GM12878 (cell line): ENCODE data around the gene EYS. TPM values are rescaled to one million over a fixed set of nuclear protein-coding genes. Genes with fewer than 3 reads are reported as not detected.

ENCODE experiments used
- ATAC-seq: fragments of 200-7000 bp; cut with Tn5 transposase; 3 replicates; pipeline ENCODE4 v1.9.1; 2020; ENCODE audit warnings: mild to moderate bottlenecking, moderate library complexity
- BruUV-seq: library from RNA; stranded (reverse); fragments of 400-500 nt; replicated peaks from 2 replicates; lab custom pipeline; 2021; lab: Mats Ljungman, UMichigan
- CTCF ChIA-PET: fragments of 300-600 bp; sonication (Branson Sonifier 250); formaldehyde crosslinking; extraction: SDS; loops from one replicate; lab custom pipeline; 2021; ENCODE audit warnings: inconsistent platforms; lab: Yijun Ruan, JAX
- POLR2A ChIA-PET: fragments of 350-600 bp; formaldehyde crosslinking; extraction: SDS; loops from one replicate; lab custom pipeline; 2021; ENCODE audit warnings: inconsistent platforms; lab: Charles Lee
- RAD21 ChIA-PET: fragments of 300-600 bp; sonication (Branson Sonifier 250); formaldehyde crosslinking; loops from one replicate; lab custom pipeline; 2023; ENCODE audit warnings: antibody characterized with exemption; ENCODE audit not compliant: unreplicated experiment; lab: Charles Lee
- SMC1A ChIA-PET: fragments of 300-600 bp; sonication (Branson Sonifier 250); formaldehyde crosslinking; loops from one replicate; lab custom pipeline; 2023; ENCODE audit not compliant: unreplicated experiment, uncharacterized antibody; lab: Charles Lee
- DNase-seq: peaks from one replicate; pipeline ENCODE4 v3.0.0-alpha.2; 2011; ENCODE audit warnings: low read depth, low spot score
- FAIRE-seq: peaks from 3 replicates; lab custom pipeline; 2011; peaks lifted over from hg19 to GRCh38; lab: Jason Lieb, UNC
- H2AFZ ChIP-seq: 2 replicates; pipeline ENCODE4 v1.6.0; 2011; ENCODE audit warnings: low read depth, low read length, control low read depth; ENCODE audit not compliant: control insufficient read depth
- H3K27ac ChIP-seq: 2 replicates; pipeline ENCODE4 v1.5.1; 2011; ENCODE audit warnings: control low read depth; ENCODE audit not compliant: control insufficient read depth, insufficient read depth
- H3K27me3 ChIP-seq, 2 experiments: replicated peaks in 1 of 2; 2 replicates each; pipeline versions ENCODE4 v1.6.0 to v1.6.1; 2011; ENCODE audit warnings: low read length in 1 of 2; ENCODE audit not compliant: control insufficient read depth in 2 of 2, insufficient read depth in 2 of 2
- H3K36me3 ChIP-seq, 2 experiments: 2 replicates each; pipeline ENCODE4 v1.5.1; 2011; ENCODE audit warnings: low read length in 1 of 2; ENCODE audit not compliant: control insufficient read depth in 2 of 2, insufficient read depth in 2 of 2
- H3K4me1 ChIP-seq: 2 replicates; pipeline ENCODE4 v1.6.1; 2011; ENCODE audit warnings: mild to moderate bottlenecking, low read length, moderate library complexity, mixed read lengths; ENCODE audit not compliant: control insufficient read depth, insufficient read depth
- H3K4me2 ChIP-seq: 2 replicates; pipeline ENCODE4 v1.6.0; 2011; ENCODE audit warnings: control low read depth; ENCODE audit not compliant: control insufficient read depth, insufficient read depth
- H3K4me3 ChIP-seq: fragments of 200-600 bp; sonication (generic); 2 replicates; pipeline ENCODE4 v1.5.1; 2016
- H3K79me2 ChIP-seq: 2 replicates; pipeline ENCODE4 v1.6.0; 2011; ENCODE audit warnings: low read length; ENCODE audit not compliant: control insufficient read depth, insufficient read depth
- H3K9ac ChIP-seq: 2 replicates; pipeline ENCODE4 v1.8.0; 2011; ENCODE audit warnings: low read length, control low read depth, mixed read lengths; ENCODE audit not compliant: control insufficient read depth, insufficient read depth
- H3K9me3 ChIP-seq: replicated peaks from 3 replicates; pipeline ENCODE4 v1.5.1; 2011; ENCODE audit warnings: mild to moderate bottlenecking, low read length; ENCODE audit not compliant: control insufficient read depth, insufficient read depth
- H4K20me1 ChIP-seq: 2 replicates; pipeline ENCODE4 v1.6.0; 2011; ENCODE audit not compliant: control insufficient read depth, insufficient read depth
- CHD2 ChIP-seq: IDR thresholded peaks from 2 replicates; pipeline ENCODE4 v1.6.1; 2011; ENCODE audit warnings: low read depth, low read length, improper control_type of control experiment, borderline replicate concordance
- CTCF ChIP-seq, 3 experiments: IDR thresholded peaks in 2 of 3; conservative IDR thresholded peaks in 1 of 3; 2 replicates each; pipeline ENCODE4 v1.5.1; 2011; ENCODE audit warnings: low read depth in 3 of 3, low read length in 3 of 3, mild to moderate bottlenecking in 3 of 3, control low read depth in 2 of 3, moderate library complexity in 2 of 3, inconsistent platforms in 1 of 3, mixed read lengths in 1 of 3; ENCODE audit not compliant: control insufficient read depth in 2 of 3, insufficient read depth in 1 of 3; ENCODE audit errors: extremely low read depth in 1 of 3
- E2F8 ChIP-seq: fragments of 450-650 bp; IDR thresholded peaks from 2 replicates; pipeline ENCODE4 v1.6.1; 2018; ENCODE audit warnings: mild to moderate bottlenecking, low read depth, moderate library complexity; ENCODE audit not compliant: partially characterized antibody
- EP300 ChIP-seq, 2 experiments: fragments of 150-350 bp in 1 of 2; IDR thresholded peaks; 2 replicates each; pipeline ENCODE4 v1.6.1; 2011 to 2012; ENCODE audit warnings: low read depth in 2 of 2, low read length in 2 of 2, borderline replicate concordance in 1 of 2, improper control_type of control experiment in 1 of 2, inconsistent platforms in 1 of 2; ENCODE audit not compliant: control insufficient read depth in 1 of 2
- IRF5 ChIP-seq: fragments of 450-650 bp; IDR thresholded peaks from 2 replicates; pipeline ENCODE4 v1.6.1; 2017; ENCODE audit warnings: borderline replicate concordance
- KDM1A ChIP-seq: fragments of 200-600 bp; sonication (generic); IDR thresholded peaks from 2 replicates; pipeline ENCODE4 v1.6.1; 2016; ENCODE audit warnings: borderline replicate concordance
- SMAD1 ChIP-seq: fragments of 450-650 bp; IDR thresholded peaks from 2 replicates; pipeline ENCODE4 v1.6.1; 2018; ENCODE audit warnings: mild to moderate bottlenecking, low read depth; ENCODE audit not compliant: partially characterized antibody
- YY1 ChIP-seq: IDR thresholded peaks from 2 replicates; pipeline ENCODE4 v1.6.1; 2011; ENCODE audit warnings: low read depth, mild to moderate bottlenecking, low read length
- ZBTB4 ChIP-seq: fragments of 450-650 bp; formaldehyde crosslinking; IDR thresholded peaks from 2 replicates; pipeline ENCODE4 v1.4.0; 2022; ENCODE audit warnings: mild to moderate bottlenecking, moderate library complexity
- ZZZ3 ChIP-seq: IDR thresholded peaks from 2 replicates; pipeline ENCODE4 v1.6.1; 2011; ENCODE audit warnings: low read depth; ENCODE audit not compliant: control insufficient read depth, insufficient read length
- WGBS: methylation state at CpG from one replicate; pipeline ENCODE4 v1.1.6; 2016; ENCODE audit warnings: low lambda C conversion rate; ENCODE audit not compliant: insufficient replicate concordance, insufficient coverage; ENCODE audit errors: missing lambda C conversion rate; 5-methylcytosine and 5-hydroxymethylcytosine counted together
- in situ Hi-C: fragments of 300-500 bp; cut with MboI; formaldehyde crosslinking; loops from 9 replicates; pipeline ENCODE4 v1.14.3; 2018; ENCODE audit warnings: mixed read lengths
- intact Hi-C: fragments of 100-400 bp; cut with micrococcal nuclease; formaldehyde crosslinking; loops from one replicate; pipeline ENCODE4 v1.14.2; 2022; ENCODE audit not compliant: unreplicated experiment
- polyA plus RNA-seq, 11 experiments: library from polyadenylated mRNA; depleted of rRNA in 4 of 11; unstranded in 6 of 11; stranded (reverse) in 5 of 11; fragments of >200 nt; fragmentation: Nextera tagmentation in 4 of 11; fragmentation: Illumina TruSeq in 1 of 11; extraction: Ambion mirVana in 4 of 11; extraction: Trizol in 1 of 11; gene quantifications; 1 replicate in 1 of 11; 2 replicates in 10 of 11; pipeline versions ENCODE4 v1.2.1 to v1.2.3, GENCODE V29; 2011 to 2016; ENCODE audit warnings: inconsistent platforms in 2 of 11, missing spikeins in 2 of 11, low read depth in 1 of 11
- total RNA-seq, 4 experiments: library from RNA; depleted of rRNA in 3 of 4; stranded (reverse); fragments of >200 nt in 3 of 4; fragmentation: Illumina TruSeq in 1 of 4; extraction: Trizol in 1 of 4; gene quantifications; 2 replicates each; pipeline versions ENCODE4 v1.2.1 to v1.2.3, GENCODE V29; 2013 to 2021

EYS gene
- total and polyA plus RNA-seq, 10 of the 15 experiments (the other 5 are each of a cell fraction or from before 2014, with no cell fraction given): under 0.01 to 0.14 (median 0.02) TPM; not detected in 1

GRCh38 chr6:64774881-64775280, 932.1 kb downstream of the EYS start:
- ChIA-PET SMC1A (interaction anchor here (0.6 kb wide), 1 partner anchor 1325 kb away, joined by 3 read pairs; no protein-coding TSS in a partner anchor), RAD21 (no interaction called here), POLR2A (no interaction called here), CTCF (no interaction called here)
- Histone ChIP-seq H3K79me2 (no peaks in the 10 kb centered on the region), H3K27me3 (no peaks in the 10 kb centered on the region), H2AFZ (no peak overlapping the region), H3K36me3 (no peaks in the 10 kb centered on the region), H3K4me1 (no peaks in the 10 kb centered on the region), H3K4me3 (no peak overlapping the region), H3K9ac (no peak overlapping the region), H3K9me3 (no peaks in the 10 kb centered on the region), H4K20me1 (no peaks in the 10 kb centered on the region), H3K27ac (no peak overlapping the region), H3K4me2 (no peak overlapping the region)
- FAIRE-seq (no peak), DNase-seq (no peak), ATAC-seq (no peak)
- 8% methylated on average over 4 of the region's 4 CpGs for WGBS
- TF ChIP-seq ZBTB4 (CRISPR knock-in tag) (no peak), KDM1A (no peak), EP300 (IDR thresholded peaks at IDR 0.05; ENCODE audit: borderline replicate concordance in 1 of 2, control insufficient read depth in 1 of 2, low read depth in 2 of 2, low read length in 2 of 2) (no peak), E2F8 (no peak), CHD2 (no peak), SMAD1 (no peak), ZZZ3 (no peak), IRF5 (no peak), CTCF (IDR thresholded peaks at IDR 0.05 in 2 of 3, conservative IDR thresholded peaks at IDR 0.05 in 1 of 3; ENCODE audit: control insufficient read depth in 2 of 3, extremely low read depth in 1 of 3, insufficient read depth in 1 of 3, low read depth in 3 of 3, low read length in 3 of 3) (no peak), YY1 (no peak)
- in situ Hi-C loops: no loop called here
- intact Hi-C loops: no loop called here
- no TSS peak for BruUV-seq
